HCT116 (cell line): Measurements from ENCODE around the gene HIRIP3. TPM values are rescaled to one million over a fixed set of nuclear protein-coding genes. Genes with fewer than 3 reads are reported as not detected.
"Not testable (repeated sequence)": the region's sequence is repeated elsewhere in the genome, so short reads cannot be mapped to it uniquely, and the experiment has no call there.

Experiments used
- ATAC-seq: fragments of 200-7000 bp; cut with Tn5 transposase; 2 replicates; pipeline ENCODE4 v1.9.1; 2020; ENCODE audit warnings: mild to moderate bottlenecking, moderate library complexity
- BruUV-seq: library from RNA; stranded (reverse); fragments of 400-500 nt; replicated peaks from 2 replicates; lab custom pipeline; 2021; lab: Mats Ljungman, UMichigan
- CTCF ChIA-PET: fragments of 300-600 bp; sonication (Branson Sonifier 250); formaldehyde crosslinking; loops from one replicate; lab custom pipeline; 2021; ENCODE audit warnings: antibody characterized with exemption; lab: Charles Lee
- POLR2A ChIA-PET: fragments of 300-600, 350-600 bp; sonication (Branson Sonifier 250); formaldehyde crosslinking; loops from one replicate; lab custom pipeline; 2021; ENCODE audit warnings: antibody characterized with exemption; lab: Charles Lee
- RAD21 ChIA-PET, 2 experiments: fragments of 300-600 bp; sonication (Branson Sonifier 250); formaldehyde crosslinking; loops; one replicate each; lab custom pipeline; 2023; ENCODE audit warnings: low total read pairs in 2 of 2; ENCODE audit not compliant: uncharacterized antibody in 2 of 2, unreplicated experiment in 2 of 2, low non-redundant PET in 1 of 2; lab: Charles Lee
- DNase-seq: peaks from one replicate; pipeline ENCODE4 v3.0.0-alpha.2; 2010; ENCODE audit warnings: low read depth, low spot score
- H2AFZ ChIP-seq: fragments of 200-600 bp; shearing (Covaris generic), sonication (generic); 2 replicates; pipeline ENCODE4 v1.6.1; 2017; ENCODE audit warnings: low read depth, mixed run types, mixed read lengths, antibody characterized with exemption, low read length; ENCODE audit not compliant: poor library complexity, severe bottlenecking
- H3K27ac ChIP-seq: 2 replicates; pipeline ENCODE4 v1.5.1; 2012; ENCODE audit warnings: low read depth, low read length
- H3K27me3 ChIP-seq: fragments of 200-600 bp; sonication (generic); 2 replicates; pipeline ENCODE4 v1.6.1; 2016; ENCODE audit warnings: mixed run types, low read length, mixed read lengths; ENCODE audit not compliant: insufficient read depth
- H3K36me3 ChIP-seq, 2 experiments: fragments of 200-500 bp in 1 of 2; fragments of 200-600 bp in 1 of 2; sonication (Bioruptor generic) in 1 of 2; sonication (generic) in 1 of 2; 2 replicates each; pipeline versions ENCODE4 v1.5.1 to v1.6.1; 2014 to 2016; ENCODE audit warnings: low read length in 2 of 2, inconsistent platforms in 1 of 2, mixed read lengths in 1 of 2, mixed run types in 1 of 2; ENCODE audit not compliant: insufficient read depth in 2 of 2, control insufficient read depth in 1 of 2
- H3K4me1 ChIP-seq, 2 experiments: fragments of 200-600 bp in 1 of 2; sonication (generic) in 1 of 2; 2 replicates each; pipeline versions ENCODE4 v1.5.1 to v1.6.1; 2012 to 2017; ENCODE audit warnings: low read length in 2 of 2, inconsistent platforms in 1 of 2, mild to moderate bottlenecking in 1 of 2, mixed read lengths in 1 of 2, mixed run types in 1 of 2, moderate library complexity in 1 of 2; ENCODE audit not compliant: insufficient read depth in 2 of 2, control insufficient read depth in 1 of 2
- H3K4me2 ChIP-seq: fragments of 200-600 bp; sonication (generic); 2 replicates; pipeline ENCODE4 v1.6.1; 2017; ENCODE audit warnings: mixed run types, low read length, mixed read lengths
- H3K4me3 ChIP-seq, 2 experiments: fragments of 200-600 bp in 1 of 2; sonication (generic) in 1 of 2; replicated peaks in 1 of 2; 2 replicates each; pipeline ENCODE4 v1.5.1; 2011 to 2016; ENCODE audit warnings: low read length in 2 of 2, control low read depth in 1 of 2, low read depth in 1 of 2, mild to moderate bottlenecking in 1 of 2, mixed read lengths in 1 of 2, mixed run types in 1 of 2
- H3K79me2 ChIP-seq: fragments of 200-600 bp; sonication (generic); 2 replicates; pipeline ENCODE4 v1.6.1; 2017; ENCODE audit warnings: mild to moderate bottlenecking, mixed run types, low read length, moderate library complexity, mixed read lengths; ENCODE audit not compliant: insufficient read depth
- H3K9ac ChIP-seq: fragments of 200-600 bp; sonication (generic); 2 replicates; pipeline ENCODE4 v1.6.1; 2016; ENCODE audit warnings: low read length, mixed read lengths
- H3K9me2 ChIP-seq: fragments of 200-600 bp; sonication (generic), shearing (Covaris generic); 2 replicates; pipeline ENCODE4 v1.6.1; 2017; ENCODE audit warnings: mixed run types, mild to moderate bottlenecking, moderate library complexity; ENCODE audit not compliant: insufficient read depth
- H3K9me3 ChIP-seq, 2 experiments: fragments of 200-500 bp in 1 of 2; fragments of 200-600 bp in 1 of 2; sonication (Bioruptor generic) in 1 of 2; sonication (generic) in 1 of 2; 2 replicates each; pipeline ENCODE4 v1.6.1; 2014 to 2017; ENCODE audit warnings: low read length in 2 of 2, mixed read lengths in 2 of 2, inconsistent platforms in 1 of 2, low read depth in 1 of 2, mild to moderate bottlenecking in 1 of 2, mixed run types in 1 of 2, moderate library complexity in 1 of 2; ENCODE audit not compliant: control insufficient read depth in 1 of 2, insufficient read depth in 1 of 2
- H4K20me1 ChIP-seq: fragments of 200-600 bp; sonication (generic), shearing (Covaris generic); 2 replicates; pipeline ENCODE4 v1.6.1; 2017; ENCODE audit warnings: mixed run types, mild to moderate bottlenecking, moderate library complexity; ENCODE audit not compliant: insufficient read depth
- CEBPB ChIP-seq: IDR thresholded peaks from 2 replicates; pipeline ENCODE4 v1.6.1; 2012; ENCODE audit warnings: low read depth
- CTCF ChIP-seq, 3 experiments: fragments of 200-600 bp in 1 of 3; sonication (generic) in 1 of 3; IDR thresholded peaks in 2 of 3; conservative IDR thresholded peaks in 1 of 3; 2 replicates each; pipeline ENCODE4 v1.5.1; 2012 to 2017; ENCODE audit warnings: low read depth in 2 of 3, low read length in 2 of 3, antibody characterized with exemption in 1 of 3, borderline replicate concordance in 1 of 3, control low read depth in 1 of 3, mild to moderate bottlenecking in 1 of 3, mixed read lengths in 1 of 3, mixed run types in 1 of 3, moderate library complexity in 1 of 3; ENCODE audit not compliant: insufficient read depth in 1 of 3
- ELF1 ChIP-seq: IDR thresholded peaks from 2 replicates; pipeline ENCODE4 v1.6.1; 2012; ENCODE audit warnings: low read depth, borderline replicate concordance
- POLR2AphosphoS5 ChIP-seq: IDR thresholded peaks from 2 replicates; pipeline ENCODE4 v1.6.1; 2011; ENCODE audit warnings: mild to moderate bottlenecking, low read depth, low read length, moderate library complexity
- SRF ChIP-seq: IDR thresholded peaks from 2 replicates; pipeline ENCODE4 v1.6.1; 2012; ENCODE audit warnings: low read depth
- TCF7L2 ChIP-seq: IDR thresholded peaks from 2 replicates; pipeline ENCODE4 v1.7.0; 2011; ENCODE audit warnings: borderline replicate concordance, inconsistent platforms; ENCODE audit not compliant: insufficient read depth, insufficient read length; ENCODE audit errors: extremely low read depth
- YY1 ChIP-seq: IDR thresholded peaks from 2 replicates; pipeline ENCODE4 v1.6.1; 2011; ENCODE audit warnings: low read length, low read depth, moderate library complexity, mild to moderate bottlenecking; ENCODE audit not compliant: insufficient replicate concordance; ENCODE audit errors: extremely low read depth
- intact Hi-C: fragments of 100-400 bp; cut with micrococcal nuclease; formaldehyde crosslinking; loops from 2 replicates; pipeline ENCODE4 v1.10.0; 2022
- total RNA-seq: library from RNA; stranded (reverse); gene quantifications from one replicate; pipeline ENCODE4 v1.2.1, GENCODE V29; 2021; ENCODE audit not compliant: unreplicated experiment

The HIRIP3 gene
- total RNA-seq, 1 experiment from 2014 or later = 21.8 TPM

- TF ChIP-seq CTCF (IDR thresholded peaks at IDR 0.05 in 2 of 3, conservative IDR thresholded peaks at IDR 0.05 in 1 of 3; ENCODE audit: borderline replicate concordance in 1 of 3, insufficient read depth in 1 of 3, low read depth in 2 of 3, low read length in 2 of 3) (no peak), POLR2AphosphoS5 (no peak), ELF1 (no peak), SRF (no peak), TCF7L2 (no peak), CEBPB (no peak), YY1 (no peak)
Measured at GRCh38 chr16:30018731-30019158, 23.3 kb upstream of the HIRIP3 start (continued).

GRCh38 chr16:30017937-30018336 is 22.5 kb upstream of the HIRIP3 start:
- CTCF ChIA-PET = interaction anchor here (1.6 to 2.6 kb wide), 2 partner anchors 14 to 169 kb away, joined by 3 to 8 read pairs; no protein-coding TSS in a partner anchor
- H3K4me3 ChIP-seq, H3K4me2 ChIP-seq, ATAC-seq, H3K27ac ChIP-seq, H3K9me2 ChIP-seq, BruUV-seq, H3K36me3 ChIP-seq, H4K20me1 ChIP-seq, RAD21 ChIA-PET, DNase-seq, intact Hi-C loops, H3K27me3 ChIP-seq, H3K9me3 ChIP-seq, POLR2A ChIA-PET, H2AFZ ChIP-seq, H3K79me2 ChIP-seq, H3K9ac ChIP-seq: not testable (repeated sequence)
- peaks cover 0 to 18% of the 10 kb centered on the region in 2 experiments; a peak in 3 of 4 replicates for H3K4me1 ChIP-seq
